Naive thymus-derived CD4-positive, alpha-beta T cell (primary cell): ENCODE results near the gene ZCCHC2. TPM values are rescaled to one million over a fixed set of nuclear protein-coding genes. Genes with fewer than 3 reads are reported as not detected.

Experiments
- polyA plus RNA-seq, 2 donors: library from polyadenylated mRNA; unstranded; fragments of 300-500 nt; fragmentation: Illumina TruSeq; gene quantifications; one replicate each; pipeline ENCODE4 v1.2.3, GENCODE V29; 2021
- total RNA-seq, 6 experiments: library from RNA in 5 of 6; stranded (reverse) in 5 of 6; gene quantifications; 1 replicate in 5 of 6; 2 replicates in 1 of 6; pipeline ENCODE4 v1.2.3 and lab custom pipeline; 2021 to 2026

The ZCCHC2 gene
- total and polyA plus RNA-seq, 7 experiments from 2014 or later: 1.8 to 68.5 (median 54.5) TPM

Other genes starting within 250 kb of the ZCCHC2 start
- 10 to 100 TPM in 1 of 5 experiments, 1 to 10 TPM in 1, under 1 TPM in 3; 0.16 to 22.2 (median 0.68) TPM for gene TNFRSF11A, start 197.7 kb upstream of the ZCCHC2 start, total RNA-seq
- not detected for gene TNFRSF11A, start 197.7 kb upstream of the ZCCHC2 start, polyA plus RNA-seq
- 1 to 10 TPM; 5.5 to 9.7 (median 8.1) TPM for gene PHLPP1, start 192.5 kb downstream of the ZCCHC2 start, total RNA-seq
- gene PHLPP1, start 192.5 kb downstream of the ZCCHC2 start, polyA plus RNA-seq: under 1 TPM; 0.07 to 0.28 TPM